SJCRH30 (cell line): ENCODE measurements around the gene CCDC88B. TPM values are rescaled to one million over a fixed set of nuclear protein-coding genes. Genes with fewer than 3 reads are reported as not detected.

Experiments
- DNase-seq, 2 experiments: peaks; one replicate each; pipeline ENCODE4 v3.0.0-alpha.2; 2015 to 2020
- H3K27ac ChIP-seq: fragments of 250-450 bp; sonication (Bioruptor Pico); 2 replicates; pipeline ENCODE4 v1.5.1; 2020; ENCODE audit warnings: mild to moderate bottlenecking, moderate library complexity
- H3K27me3 ChIP-seq: fragments of 250-450 bp; sonication (Bioruptor Pico); 2 replicates; pipeline ENCODE4 v1.5.1; 2020; ENCODE audit warnings: mild to moderate bottlenecking, moderate library complexity
- H3K36me3 ChIP-seq: fragments of 250-450 bp; sonication (Bioruptor Pico); 2 replicates; pipeline ENCODE4 v1.5.1; 2020; ENCODE audit warnings: mild to moderate bottlenecking, moderate library complexity
- H3K4me1 ChIP-seq: fragments of 250-450 bp; sonication (Bioruptor Pico); 2 replicates; pipeline ENCODE4 v1.5.1; 2020; ENCODE audit warnings: mild to moderate bottlenecking, moderate library complexity
- H3K4me3 ChIP-seq: fragments of 250-450 bp; sonication (Bioruptor Pico); 2 replicates; pipeline ENCODE4 v1.5.1; 2020; ENCODE audit warnings: mild to moderate bottlenecking, moderate library complexity
- H3K9me3 ChIP-seq: fragments of 250-450 bp; sonication (Bioruptor Pico); replicated peaks from 2 replicates; pipeline ENCODE4 v1.5.1; 2020; ENCODE audit warnings: mild to moderate bottlenecking, moderate library complexity
- total RNA-seq: library from RNA; depleted of rRNA; stranded (reverse); fragments of >200 nt; shearing (Covaris generic); gene quantifications from 2 replicates; pipeline ENCODE4 v1.2.3, GENCODE V29; 2014

The CCDC88B gene
- total RNA-seq, 1 experiment from 2014 or later = 0.59 TPM

GRCh38 chr11:64341851-64342791 lies 2.1 kb downstream of the CCDC88B start:
- H3K4me3 ChIP-seq = peak overlapping the region; percentile 45
- no peaks in the 10 kb centered on the region for H3K27me3 ChIP-seq
- peak overlapping the region; percentile 14 for H3K27ac ChIP-seq
- no peaks in the 10 kb centered on the region for H3K36me3 ChIP-seq
- no peaks in the 10 kb centered on the region for H3K9me3 ChIP-seq
- DNase-seq = peak; percentile 75 to 79
- 0 out of 2 replicates have a peak, but pooled peaks cover 3% of the 10 kb centered on the region for H3K4me1 ChIP-seq

GRCh38 chr11:64342869-64343745 lies 3.1 kb downstream of the CCDC88B start:
- no peaks in the 10 kb centered on the region for H3K27me3 ChIP-seq
- no peak overlapping the region for H3K4me3 ChIP-seq
- peaks cover 4% of the 10 kb centered on the region; the same call in 1 of the 2 replicates for H3K4me1 ChIP-seq
- no peak overlapping the region for H3K27ac ChIP-seq
- DNase-seq = no peak
- no peaks in the 10 kb centered on the region for H3K36me3 ChIP-seq
- H3K9me3 ChIP-seq = no peaks in the 10 kb centered on the region

GRCh38 chr11:64343767-64344559 lies 4.0 kb downstream of the CCDC88B start:
- Histone ChIP-seq H3K9me3 (no peaks in the 10 kb centered on the region), H3K27ac (no peak overlapping the region), H3K4me3 (no peak overlapping the region), H3K27me3 (no peaks in the 10 kb centered on the region), H3K36me3 (no peaks in the 10 kb centered on the region), H3K4me1 (peaks cover 13% of the 10 kb centered on the region)
- peak in 1 of 2 experiments; percentile 49 for DNase-seq

GRCh38 chr11:64344787-64345186 lies 4.8 kb downstream of the CCDC88B start:
- Histone ChIP-seq H3K36me3 (no peaks in the 10 kb centered on the region), H3K9me3 (no peaks in the 10 kb centered on the region), H3K4me1 (peaks cover 13% of the 10 kb centered on the region), H3K27me3 (no peaks in the 10 kb centered on the region; the same call in 1 of the 2 replicates), H3K4me3 (no peak overlapping the region), H3K27ac (no peak overlapping the region)
- DNase-seq = no peak

- no peak for DNase-seq
- Histone ChIP-seq H3K27ac (no peak overlapping the region), H3K27me3 (no peaks in the 10 kb centered on the region; the same call in 1 of the 2 replicates), H3K4me3 (no peak overlapping the region), H3K9me3 (no peaks in the 10 kb centered on the region), H3K36me3 (no peaks in the 10 kb centered on the region), H3K4me1 (peaks cover 14% of the 10 kb centered on the region)
Measured at GRCh38 chr11:64347193-64347867, 7.3 kb downstream of the CCDC88B start.

- Histone ChIP-seq H3K4me1 (peaks cover 22% of the 10 kb centered on the region), H3K27me3 (no peaks in the 10 kb centered on the region; the same call in 1 of the 2 replicates), H3K9me3 (no peaks in the 10 kb centered on the region), H3K36me3 (no peaks in the 10 kb centered on the region), H3K4me3 (no peak overlapping the region), H3K27ac (no peak overlapping the region)
- DNase-seq = peak; percentile 84 to 88
Measured at GRCh38 chr11:64348383-64349024, 8.5 kb downstream of the CCDC88B start.

- no peak overlapping the region for H3K4me3 ChIP-seq
- H3K27ac ChIP-seq = no peak overlapping the region
- no peaks in the 10 kb centered on the region for H3K9me3 ChIP-seq
- H3K36me3 ChIP-seq = no peaks in the 10 kb centered on the region
- H3K4me1 ChIP-seq = peaks cover 22% of the 10 kb centered on the region
- peaks cover 3% of the 10 kb centered on the region; the same call in 1 of the 2 replicates for H3K27me3 ChIP-seq
- DNase-seq = no peak
Measured at GRCh38 chr11:64349025-64349387, 9.0 kb downstream of the CCDC88B start.

- Histone ChIP-seq H3K36me3 (no peaks in the 10 kb centered on the region), H3K27ac (no peak overlapping the region), H3K4me3 (no peak overlapping the region), H3K27me3 (peaks cover 3% of the 10 kb centered on the region; the same call in 1 of the 2 replicates), H3K4me1 (peaks cover 22% of the 10 kb centered on the region), H3K9me3 (no peaks in the 10 kb centered on the region)
- no peak for DNase-seq
Measured at GRCh38 chr11:64349404-64349803, 9.4 kb downstream of the CCDC88B start.

GRCh38 chr11:64351136-64351631 lies 11.2 kb downstream of the CCDC88B start:
- Histone ChIP-seq H3K27ac (no peak overlapping the region), H3K36me3 (no peaks in the 10 kb centered on the region), H3K4me1 (peaks cover 26% of the 10 kb centered on the region), H3K9me3 (no peaks in the 10 kb centered on the region), H3K4me3 (no peak overlapping the region), H3K27me3 (peaks cover 3% of the 10 kb centered on the region; the same call in 1 of the 2 replicates)
- DNase-seq = no peak

- no peaks in the 10 kb centered on the region for H3K36me3 ChIP-seq
- H3K27ac ChIP-seq = no peak overlapping the region; the same call in 1 of the 2 replicates
- H3K4me1 ChIP-seq = peaks cover 26% of the 10 kb centered on the region
- DNase-seq = peak; percentile 48 to 55
- no peaks in the 10 kb centered on the region for H3K9me3 ChIP-seq
- H3K27me3 ChIP-seq = peaks cover 3% of the 10 kb centered on the region; the same call in 1 of the 2 replicates
- no peak overlapping the region for H3K4me3 ChIP-seq
Measured at GRCh38 chr11:64352099-64352994, 12.3 kb downstream of the CCDC88B start.

- Histone ChIP-seq H3K36me3 (no peaks in the 10 kb centered on the region), H3K4me3 (no peak overlapping the region), H3K27ac (no peak overlapping the region; the same call in 1 of the 2 replicates), H3K27me3 (peaks cover 3% of the 10 kb centered on the region; the same call in 1 of the 2 replicates), H3K9me3 (no peaks in the 10 kb centered on the region), H3K4me1 (peaks cover 32% of the 10 kb centered on the region)
- peak; percentile 61 to 70 for DNase-seq
Measured at GRCh38 chr11:64352995-64353714, 13.2 kb downstream of the CCDC88B start.
